HG03565 (cell line): ENCODE measurements around the gene MRPL37.
"Not testable (repeated sequence)": the region's sequence is repeated elsewhere in the genome, so short reads cannot be mapped to it uniquely, and the experiment has no call there.

Experiments
- ATAC-seq: cut with Tn5 transposase; IDR thresholded peaks from one replicate; pipeline ENCODE4 v1.9.1; 2021; ENCODE audit warnings: mild to moderate bottlenecking, moderate library complexity; ENCODE audit not compliant: unreplicated experiment

MRPL37 gene

GRCh38 chr1:54218883-54219687, 19.1 kb downstream of the MRPL37 start:
- ATAC-seq, result no peak

GRCh38 chr1:54219688-54220003, 19.7 kb downstream of the MRPL37 start:
- no peak for ATAC-seq

- ATAC-seq, result no peak
These were observed 20.2 kb downstream of the MRPL37 start for GRCh38 chr1:54220004-54220811.

- ATAC-seq, result no peak
These were observed 21.3 kb downstream of the MRPL37 start for GRCh38 chr1:54221113-54221834.

GRCh38 chr1:54221867-54222484, 22.0 kb downstream of the MRPL37 start:
- no peak for ATAC-seq

- ATAC-seq, result no peak
These were observed 22.7 kb downstream of the MRPL37 start for GRCh38 chr1:54222711-54223110.

- ATAC-seq, result no peak
These were observed 23.7 kb downstream of the MRPL37 start for GRCh38 chr1:54223441-54224202.

- no peak for ATAC-seq
These were observed 24.3 kb downstream of the MRPL37 start for GRCh38 chr1:54224233-54224632.

- no peak for ATAC-seq
These were observed 25.4 kb downstream of the MRPL37 start for GRCh38 chr1:54225378-54225777.

- no peak for ATAC-seq
These were observed 26.1 kb downstream of the MRPL37 start for GRCh38 chr1:54225986-54226559.

GRCh38 chr1:54227091-54227602, 27.2 kb downstream of the MRPL37 start:
- no peak for ATAC-seq

GRCh38 chr1:54227891-54228310, 27.9 kb downstream of the MRPL37 start:
- no peak for ATAC-seq

GRCh38 chr1:54228638-54229079, 28.7 kb downstream of the MRPL37 start:
- ATAC-seq, result no peak

- no peak for ATAC-seq
These were observed 29.4 kb downstream of the MRPL37 start for GRCh38 chr1:54229281-54229891.

- ATAC-seq, result no peak
These were observed 30.8 kb downstream of the MRPL37 start for GRCh38 chr1:54230507-54231339.

GRCh38 chr1:54233196-54233595, 33.2 kb downstream of the MRPL37 start:
- not testable (repeated sequence) for ATAC-seq

GRCh38 chr1:54234284-54234683, 34.3 kb downstream of the MRPL37 start:
- ATAC-seq, result no peak

GRCh38 chr1:54237586-54237985, 37.6 kb downstream of the MRPL37 start:
- ATAC-seq, result no peak
